WTC11 (cell line): ENCODE data around the gene CFAP100.

Source experiments
- ATF1 ChIP-seq: sonication (generic); formaldehyde crosslinking; IDR thresholded peaks from 2 replicates; pipeline ENCODE4 v1.8.1; 2023; ENCODE audit warnings: mild to moderate bottlenecking, moderate library complexity, missing genetic modification reagents
- CTCF ChIP-seq: fragments of 200-600 bp; IDR thresholded peaks from 2 replicates; pipeline ENCODE4 v1.8.0; 2022; ENCODE audit warnings: antibody characterized with exemption
- MYBL2 ChIP-seq: sonication (generic); formaldehyde crosslinking; IDR thresholded peaks from 2 replicates; pipeline ENCODE4 v1.8.1; 2023; ENCODE audit warnings: mild to moderate bottlenecking, moderate library complexity, missing genetic modification reagents
- NR2C2 ChIP-seq: sonication (generic); formaldehyde crosslinking; IDR thresholded peaks from 2 replicates; pipeline ENCODE4 v1.8.0; 2022; ENCODE audit warnings: mild to moderate bottlenecking, missing genetic modification reagents
- TCF7 ChIP-seq: sonication (generic); formaldehyde crosslinking; IDR thresholded peaks from 2 replicates; pipeline ENCODE4 v1.8.0; 2022; ENCODE audit warnings: mild to moderate bottlenecking, low read depth, missing genetic modification reagents, moderate library complexity
- ZNF416 ChIP-seq: fragments of 250-450 bp; sonication (Bioruptor Pico); IDR thresholded peaks from 2 replicates; pipeline ENCODE4 v1.9.0; 2021; ENCODE audit warnings: mild to moderate bottlenecking, inconsistent platforms

GRCh38 chr3:126438186-126438585 lies 43.5 kb downstream of the CFAP100 start:
- no peak for TF ChIP-seq ATF1 (CRISPR knock-in tag)
- TF ChIP-seq CTCF, result no peak
- no peak for TF ChIP-seq ZNF416 (CRISPR knock-in tag)
- TF ChIP-seq TCF7 (CRISPR knock-in tag), result no peak
- TF ChIP-seq MYBL2 (CRISPR knock-in tag), result no peak
- no peak for TF ChIP-seq NR2C2 (CRISPR knock-in tag)
